ENCODE measurements around the gene ZNF248. TPM values are rescaled to one million over a fixed set of nuclear protein-coding genes. Genes with fewer than 3 reads are reported as not detected.

ZNF248 gene
- total and polyA plus RNA-seq, 2 experiments from 2014 or later, result 6.8 to 13.7 TPM

DNA sequence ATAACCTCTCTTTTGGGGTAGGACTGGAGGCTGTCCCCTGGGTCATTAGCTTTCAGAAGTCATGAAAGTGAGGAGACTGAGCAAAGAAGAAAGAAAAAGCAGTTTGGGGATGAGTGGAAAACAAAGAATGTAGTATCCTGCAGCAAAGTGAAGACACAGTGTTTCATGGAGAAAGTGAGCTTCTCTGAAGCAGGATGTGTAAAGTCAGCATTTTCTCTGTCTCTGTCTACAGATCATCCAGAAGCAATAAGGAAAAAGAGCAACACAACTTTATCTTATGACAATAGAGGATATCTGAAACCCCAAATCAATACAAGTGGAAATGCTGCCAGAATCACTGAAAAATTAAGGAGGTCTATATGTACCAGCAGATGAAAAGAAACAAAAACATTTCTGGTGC lies 28.4 kb upstream of the ZNF248 start:
- H3K4me2 ChIP-seq (ENCODE audit: unreplicated experiment), result no peak overlapping the region
- no peaks in the 10 kb centered on the region for H3K9me2 ChIP-seq (ENCODE audit: insufficient read depth)
- H2AFZ ChIP-seq, result no peak overlapping the region
- H3K4me3 ChIP-seq, result no peak overlapping the region
- TF ChIP-seq EZH2phosphoT487 (IDR thresholded peaks at IDR 0.05; ENCODE audit: insufficient read depth, low read depth) (no peak), EZH2 (IDR thresholded peaks at IDR 0.05; ENCODE audit: insufficient read depth, poor library complexity, severe bottlenecking) (no peak)
- no peak for DNase-seq
- H3K9me3 ChIP-seq (ENCODE audit: low read depth), result no peaks in the 10 kb centered on the region
- H3K79me2 ChIP-seq (ENCODE audit: insufficient read depth), result no peaks in the 10 kb centered on the region
- no peak overlapping the region for H3K9ac ChIP-seq
- in situ Hi-C loops (cut with MboI), result no loop called here
- H3K36me3 ChIP-seq (ENCODE audit: low read depth), result no peaks in the 10 kb centered on the region
- H3K27ac ChIP-seq, result no peak overlapping the region
- H4K20me1 ChIP-seq (ENCODE audit: insufficient read depth), result no peaks in the 10 kb centered on the region
- no peaks in the 10 kb centered on the region for H3K4me1 ChIP-seq (ENCODE audit: insufficient read depth)
- no peaks in the 10 kb centered on the region for H3F3A ChIP-seq (ENCODE audit: insufficient read depth)
- no peaks in the 10 kb centered on the region for H3K27me3 ChIP-seq (replicated peaks; ENCODE audit: insufficient read depth)

DNA sequence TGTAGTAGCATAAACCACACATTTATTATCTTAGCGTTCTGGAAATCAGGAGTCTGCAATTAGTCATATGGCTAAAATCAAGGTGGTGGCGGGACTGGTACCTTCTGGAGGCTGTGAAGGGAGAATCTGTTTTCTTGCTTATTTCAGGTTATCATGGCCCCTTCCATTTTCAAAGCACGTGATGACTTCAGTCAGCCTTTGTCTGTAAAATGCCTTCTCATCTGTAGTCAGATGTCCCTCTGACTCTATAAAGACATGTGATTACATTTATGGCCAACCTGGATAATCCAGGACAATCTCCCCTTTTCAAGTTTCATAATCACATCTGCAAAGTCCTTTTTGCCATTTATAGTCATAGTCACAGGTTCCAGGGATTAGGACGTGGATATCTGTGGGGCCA lies 15.5 kb upstream of the ZNF248 start:
- Histone ChIP-seq H3K9me2 (ENCODE audit: insufficient read depth) (no peaks in the 10 kb centered on the region), H3K4me1 (ENCODE audit: insufficient read depth) (no peaks in the 10 kb centered on the region), H3K4me2 (ENCODE audit: unreplicated experiment) (no peak overlapping the region), H3K36me3 (ENCODE audit: low read depth) (no peaks in the 10 kb centered on the region), H4K20me1 (ENCODE audit: insufficient read depth) (no peaks in the 10 kb centered on the region), H3K79me2 (ENCODE audit: insufficient read depth) (no peaks in the 10 kb centered on the region), H2AFZ (no peak overlapping the region), H3K27me3 (replicated peaks; ENCODE audit: insufficient read depth) (no peaks in the 10 kb centered on the region), H3K9me3 (ENCODE audit: low read depth) (no peaks in the 10 kb centered on the region), H3K9ac (no peak overlapping the region), H3K4me3 (no peak overlapping the region), H3F3A (ENCODE audit: insufficient read depth) (no peaks in the 10 kb centered on the region), H3K27ac (no peak overlapping the region)
- no peak for TF ChIP-seq EZH2 (IDR thresholded peaks at IDR 0.05; ENCODE audit: insufficient read depth, poor library complexity, severe bottlenecking)
- TF ChIP-seq EZH2phosphoT487 (IDR thresholded peaks at IDR 0.05; ENCODE audit: insufficient read depth, low read depth), result no peak
- WGBS, 2 experiments (ENCODE audit: low coverage in 1 of 2, low lambda C conversion rate in 2 of 2, missing lambda C conversion rate in 2 of 2), result 44 to 45% methylated on average over 4 of the region's 4 CpGs
- in situ Hi-C loops (cut with MboI), result no loop called here
- no peak for DNase-seq

DNA sequence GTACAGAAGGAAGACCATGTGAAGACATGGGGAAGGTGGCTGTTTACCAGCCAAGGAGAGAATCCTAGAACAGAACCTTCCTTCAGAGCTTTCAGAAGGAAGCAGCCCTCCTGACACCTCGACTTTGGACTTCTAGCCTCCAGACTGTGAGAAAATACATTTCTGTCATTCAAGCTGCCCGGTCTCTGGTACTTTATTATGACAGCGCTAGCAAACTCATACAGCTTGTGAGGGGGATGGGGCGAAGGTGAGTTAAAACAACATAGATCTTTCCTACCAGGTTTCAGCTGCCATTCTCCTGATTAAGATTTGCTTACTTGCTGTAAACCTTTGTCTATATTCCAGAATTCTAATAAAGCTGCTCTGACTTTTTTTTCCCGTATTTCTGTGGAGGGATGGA lies 14.9 kb upstream of the ZNF248 start:
- no peaks in the 10 kb centered on the region for H3K36me3 ChIP-seq (ENCODE audit: low read depth)
- no peaks in the 10 kb centered on the region for H3K79me2 ChIP-seq (ENCODE audit: insufficient read depth)
- H3K9ac ChIP-seq, result no peak overlapping the region
- H3K4me2 ChIP-seq (ENCODE audit: unreplicated experiment), result no peak overlapping the region
- H3K27ac ChIP-seq, result no peak overlapping the region
- WGBS, 2 experiments (ENCODE audit: low coverage in 1 of 2, low lambda C conversion rate in 2 of 2, missing lambda C conversion rate in 2 of 2), result 40 to 51% methylated on average over 5 of the region's 5 CpGs
- H3K27me3 ChIP-seq (replicated peaks; ENCODE audit: insufficient read depth), result no peaks in the 10 kb centered on the region
- in situ Hi-C loops (cut with MboI), result no loop called here
- DNase-seq, result no peak
- H3K9me3 ChIP-seq (ENCODE audit: low read depth), result no peaks in the 10 kb centered on the region
- H3F3A ChIP-seq (ENCODE audit: insufficient read depth), result no peaks in the 10 kb centered on the region
- no peak overlapping the region for H3K4me3 ChIP-seq
- no peaks in the 10 kb centered on the region for H4K20me1 ChIP-seq (ENCODE audit: insufficient read depth)
- H3K9me2 ChIP-seq (ENCODE audit: insufficient read depth), result no peaks in the 10 kb centered on the region
- H2AFZ ChIP-seq, result no peak overlapping the region; the same call in 1 of the 2 replicates
- no peaks in the 10 kb centered on the region for H3K4me1 ChIP-seq (ENCODE audit: insufficient read depth)
- TF ChIP-seq EZH2 (IDR thresholded peaks at IDR 0.05; ENCODE audit: insufficient read depth, poor library complexity, severe bottlenecking) (no peak), EZH2phosphoT487 (IDR thresholded peaks at IDR 0.05; ENCODE audit: insufficient read depth, low read depth) (no peak)

DNA sequence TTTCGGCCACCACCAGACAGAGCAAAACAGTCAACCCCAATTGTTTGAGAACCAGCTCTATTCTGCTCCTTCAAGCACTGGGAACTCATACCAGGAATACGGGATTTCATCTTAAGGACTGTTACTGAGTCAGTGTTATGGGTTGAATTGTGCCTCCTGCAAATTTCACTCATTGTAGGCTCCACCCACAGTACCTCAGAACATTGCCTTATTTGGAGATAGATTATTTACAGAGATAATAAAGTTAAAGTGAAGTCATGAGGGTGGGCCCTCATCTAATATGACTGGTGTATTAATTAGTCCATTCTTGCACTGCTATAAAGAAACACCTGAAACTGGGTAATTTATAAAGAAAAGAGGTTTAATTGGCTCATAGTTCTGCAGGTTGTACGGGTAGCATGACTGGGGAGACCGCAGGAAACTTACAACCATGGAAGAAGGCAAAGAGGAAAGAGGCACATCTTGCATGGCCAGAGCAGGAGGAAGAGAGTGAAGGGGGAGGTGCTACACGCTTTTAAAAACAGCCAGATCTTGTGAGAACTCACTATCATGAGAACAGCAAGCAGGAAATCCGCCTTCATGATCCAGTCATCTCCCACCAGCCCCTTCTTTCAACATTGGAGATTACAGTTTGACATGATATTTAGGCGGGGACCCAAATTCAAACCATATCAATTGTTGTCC lies 14.3 kb upstream of the ZNF248 start:
- Histone ChIP-seq H3K9me3 (ENCODE audit: low read depth) (no peaks in the 10 kb centered on the region), H3K9ac (no peak overlapping the region), H3K27me3 (replicated peaks; ENCODE audit: insufficient read depth) (no peaks in the 10 kb centered on the region), H3K79me2 (ENCODE audit: insufficient read depth) (no peaks in the 10 kb centered on the region), H3K4me2 (ENCODE audit: unreplicated experiment) (no peak overlapping the region), H3K27ac (no peak overlapping the region), H3K9me2 (ENCODE audit: insufficient read depth) (no peaks in the 10 kb centered on the region), H2AFZ (no peak overlapping the region; the same call in 1 of the 2 replicates), H3K4me1 (ENCODE audit: insufficient read depth) (no peaks in the 10 kb centered on the region), H3F3A (ENCODE audit: insufficient read depth) (no peaks in the 10 kb centered on the region), H4K20me1 (ENCODE audit: insufficient read depth) (no peaks in the 10 kb centered on the region), H3K36me3 (ENCODE audit: low read depth) (no peaks in the 10 kb centered on the region), H3K4me3 (no peak overlapping the region)
- no peak for DNase-seq
- in situ Hi-C loops (cut with MboI), result no loop called here
- WGBS, 2 experiments (ENCODE audit: low coverage in 1 of 2, low lambda C conversion rate in 2 of 2, missing lambda C conversion rate in 2 of 2), result 33 to 40% methylated on average over 7 of the region's 7 CpGs
- no peak for TF ChIP-seq EZH2phosphoT487 (IDR thresholded peaks at IDR 0.05; ENCODE audit: insufficient read depth, low read depth)
- TF ChIP-seq EZH2 (IDR thresholded peaks at IDR 0.05; ENCODE audit: insufficient read depth, poor library complexity, severe bottlenecking), result no peak

DNA sequence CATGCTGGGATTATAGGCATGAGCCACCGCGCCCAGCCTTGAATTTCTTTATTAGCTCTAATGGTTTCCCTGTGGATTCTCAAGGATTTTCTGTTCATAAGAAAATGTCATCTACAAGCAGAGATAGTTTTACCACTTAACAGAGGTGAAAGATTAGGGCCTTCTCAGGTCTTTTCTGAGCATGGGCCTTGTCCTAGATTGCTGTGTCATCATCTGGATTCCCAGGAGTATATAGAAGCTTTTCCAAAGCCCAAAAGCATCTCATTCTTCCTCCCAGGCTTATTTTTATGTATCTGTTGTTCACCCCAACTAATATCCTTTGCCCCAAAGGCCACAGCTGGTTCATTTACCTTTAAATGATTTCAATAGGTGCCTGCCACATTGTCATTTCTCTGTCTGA lies 13.7 kb upstream of the ZNF248 start:
- no peaks in the 10 kb centered on the region for H3K9me3 ChIP-seq (ENCODE audit: low read depth)
- H3K27me3 ChIP-seq (replicated peaks; ENCODE audit: insufficient read depth), result no peaks in the 10 kb centered on the region
- H3K4me3 ChIP-seq, result no peak overlapping the region
- H4K20me1 ChIP-seq (ENCODE audit: insufficient read depth), result no peaks in the 10 kb centered on the region
- no peak for TF ChIP-seq EZH2 (IDR thresholded peaks at IDR 0.05; ENCODE audit: insufficient read depth, poor library complexity, severe bottlenecking)
- no peak for TF ChIP-seq EZH2phosphoT487 (IDR thresholded peaks at IDR 0.05; ENCODE audit: insufficient read depth, low read depth)
- no peak overlapping the region for H3K4me2 ChIP-seq (ENCODE audit: unreplicated experiment)
- no peak overlapping the region for H3K27ac ChIP-seq
- no peaks in the 10 kb centered on the region for H3K9me2 ChIP-seq (ENCODE audit: insufficient read depth)
- H2AFZ ChIP-seq, result no peak overlapping the region
- H3K36me3 ChIP-seq (ENCODE audit: low read depth), result no peaks in the 10 kb centered on the region
- in situ Hi-C loops (cut with MboI), result no loop called here
- H3K4me1 ChIP-seq (ENCODE audit: insufficient read depth), result no peaks in the 10 kb centered on the region
- H3K79me2 ChIP-seq (ENCODE audit: insufficient read depth), result no peaks in the 10 kb centered on the region
- no peak overlapping the region for H3K9ac ChIP-seq
- no peak for DNase-seq
- 87 to 96% methylated on average over 2 of the region's 2 CpGs for WGBS, 2 experiments (ENCODE audit: low coverage in 1 of 2, low lambda C conversion rate in 2 of 2, missing lambda C conversion rate in 2 of 2)
- no peaks in the 10 kb centered on the region for H3F3A ChIP-seq (ENCODE audit: insufficient read depth)
